Measurements from ENCODE around the gene CUX1.

The CUX1 gene

GRCh38 chr7:101870361-101871062 is 53.1 kb downstream of the CUX1 start:
- DNase-seq (ENCODE audit: low read depth): no peak
- no peak for TF ChIP-seq CTCF (conservative IDR thresholded peaks at IDR 0.05; ENCODE audit: control insufficient read depth, insufficient read depth, low read depth, low read length)
- H3K4me3 ChIP-seq (ENCODE audit: control insufficient read depth, low read depth, low read length): no peak overlapping the region

GRCh38 chr7:101871351-101871750 is 53.9 kb downstream of the CUX1 start:
- DNase-seq (ENCODE audit: low read depth): no peak

GRCh38 chr7:101874028-101874427 is 56.6 kb downstream of the CUX1 start:
- H3K4me3 ChIP-seq (ENCODE audit: control insufficient read depth, low read depth, low read length): no peak overlapping the region
- no peak for TF ChIP-seq CTCF (conservative IDR thresholded peaks at IDR 0.05; ENCODE audit: control insufficient read depth, insufficient read depth, low read depth, low read length)
- DNase-seq (ENCODE audit: low read depth): no peak

More at GRCh38 chr7:101871351-101871750, 53.9 kb downstream of the CUX1 start:
- no peak overlapping the region for H3K4me3 ChIP-seq (ENCODE audit: control insufficient read depth, low read depth, low read length)
- TF ChIP-seq CTCF (conservative IDR thresholded peaks at IDR 0.05; ENCODE audit: control insufficient read depth, insufficient read depth, low read depth, low read length): no peak

- DNase-seq (ENCODE audit: low read depth): no peak
- no peak for TF ChIP-seq CTCF (conservative IDR thresholded peaks at IDR 0.05; ENCODE audit: control insufficient read depth, insufficient read depth, low read depth, low read length)
Observed at GRCh38 chr7:101875283-101875846, 57.9 kb downstream of the CUX1 start.

GRCh38 chr7:101877882-101878591 is 60.6 kb downstream of the CUX1 start:
- H3K4me3 ChIP-seq (ENCODE audit: control insufficient read depth, low read depth, low read length): no peak overlapping the region
- TF ChIP-seq CTCF (conservative IDR thresholded peaks at IDR 0.05; ENCODE audit: control insufficient read depth, insufficient read depth, low read depth, low read length): no peak
- no peak for DNase-seq (ENCODE audit: low read depth)

More at GRCh38 chr7:101875283-101875846, 57.9 kb downstream of the CUX1 start:
- H3K4me3 ChIP-seq (ENCODE audit: control insufficient read depth, low read depth, low read length): no peak overlapping the region

- no peak overlapping the region for H3K4me3 ChIP-seq (ENCODE audit: control insufficient read depth, low read depth, low read length)
- no peak for TF ChIP-seq CTCF (conservative IDR thresholded peaks at IDR 0.05; ENCODE audit: control insufficient read depth, insufficient read depth, low read depth, low read length)
- DNase-seq (ENCODE audit: low read depth): no peak
Observed at GRCh38 chr7:101878938-101879337, 61.5 kb downstream of the CUX1 start.

All from fibroblast of mammary gland (primary cell).